Measurements from ENCODE around the gene NUP155.
"Not testable (repeated sequence)": the region's sequence is repeated elsewhere in the genome, so short reads cannot be mapped to it uniquely, and the experiment has no call there.

NUP155 gene

GRCh38 chr5:37275511-37275910, 95.4 kb downstream of the NUP155 start:
- no peak for DNase-seq

- no peak for DNase-seq
Measured at GRCh38 chr5:37272511-37272910, 98.4 kb downstream of the NUP155 start.

DNA sequence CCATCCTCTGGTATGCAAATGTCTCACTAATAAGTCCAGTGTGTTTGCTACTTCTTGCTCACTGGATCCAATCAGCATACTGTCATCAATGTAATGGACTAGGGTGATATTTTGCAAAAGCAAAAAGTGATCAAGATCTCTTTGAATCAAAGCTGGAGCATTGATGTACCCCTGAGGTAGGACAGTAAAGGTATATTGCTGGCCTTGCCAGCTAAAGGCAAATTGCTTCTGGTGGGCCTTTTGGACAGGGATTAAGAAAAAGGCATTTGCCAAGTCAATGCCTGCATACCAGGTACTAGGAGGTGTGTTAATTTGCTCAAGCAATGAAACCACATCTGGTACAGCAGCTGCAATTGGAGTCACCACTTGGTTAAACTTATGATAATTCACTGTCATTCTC, 102.8 kb downstream of the NUP155 start:
- DNase-seq: not testable (repeated sequence)

- DNase-seq: no peak
Measured at GRCh38 chr5:37255774-37256358, 115.0 kb downstream of the NUP155 start.

DNA sequence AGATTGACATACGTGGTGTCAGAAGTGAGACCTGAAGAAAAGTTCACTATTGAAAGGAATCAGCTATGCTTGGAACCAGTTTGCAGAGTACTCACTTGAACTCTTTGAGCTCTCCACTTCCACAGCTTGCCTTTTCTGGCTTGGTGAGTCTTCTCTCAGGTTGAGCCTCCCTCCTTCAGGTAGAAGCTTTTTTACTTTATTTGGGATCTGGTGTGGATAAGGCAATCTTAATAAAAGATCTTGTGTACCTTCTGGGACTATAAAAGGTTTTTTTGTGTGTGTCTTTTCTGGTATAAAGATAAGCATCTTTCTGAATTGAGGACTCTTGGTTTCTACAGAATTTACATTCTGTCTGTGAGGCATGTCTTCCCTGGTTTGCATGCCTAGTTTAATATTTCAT, 116.3 kb downstream of the NUP155 start:
- DNase-seq: no peak

DNA sequence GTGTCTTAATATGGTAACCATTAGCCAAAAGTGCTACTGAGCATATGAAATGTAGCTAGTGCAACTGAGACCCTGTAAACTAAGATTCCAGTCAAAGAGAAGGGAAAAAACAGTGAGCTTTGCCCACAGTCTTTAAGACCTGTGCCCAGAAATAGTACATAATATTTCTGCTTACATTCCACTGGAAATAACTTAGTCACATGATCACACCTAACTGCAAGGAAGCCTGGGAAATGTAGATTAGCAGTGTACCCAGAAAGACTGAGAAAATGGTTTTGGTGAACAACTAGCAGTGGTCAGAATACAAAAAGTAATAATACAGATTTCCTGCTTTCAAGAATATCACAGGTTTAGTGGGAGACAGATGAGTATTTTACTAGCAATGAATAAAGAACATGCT, 119.2 kb downstream of the NUP155 start:
- DNase-seq: no peak

GRCh38 chr5:37249815-37250164, 121.1 kb downstream of the NUP155 start:
- peak; percentile 42 for DNase-seq

GRCh38 chr5:37248970-37249814, 121.7 kb downstream of the NUP155 start, which contains the start of gene CPLANE1:
Gene CPLANE1, minus strand, starts transcription at chr5:37249376. Its CDS starts 1,678 bp downstream, at chr5:37247698.
- peak; percentile 67 for DNase-seq

GRCh38 chr5:37248421-37248969, 122.4 kb downstream of the NUP155 start:
- DNase-seq: peak; percentile 9

- DNase-seq: no peak
Measured at GRCh38 chr5:37247496-37247895, 123.4 kb downstream of the NUP155 start.

DNA sequence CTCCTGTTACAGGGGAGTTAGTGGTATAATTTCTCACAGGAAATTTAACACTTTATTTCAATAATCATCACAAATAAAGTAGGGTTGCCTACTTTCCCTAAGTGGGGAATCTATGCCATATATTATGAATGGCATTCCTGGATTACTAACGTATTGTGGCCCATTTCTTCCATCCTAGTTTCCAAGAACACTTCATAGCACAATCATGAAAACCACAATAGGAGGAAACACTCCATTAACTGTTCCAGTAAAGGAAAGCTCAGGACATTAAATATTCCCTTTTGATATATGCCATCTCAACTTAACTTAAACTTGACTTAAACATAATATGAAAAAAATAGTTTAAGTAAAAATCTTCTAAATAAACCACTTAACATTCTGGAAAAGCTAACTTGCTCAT, 123.9 kb downstream of the NUP155 start:
- DNase-seq: no peak

Data from DMS79 treated with DMSO at 0.1 percent for 48 hours (cell line).